M059J (cell line): ENCODE measurements around the gene TRIB2. TPM values are rescaled to one million over a fixed set of nuclear protein-coding genes. Genes with fewer than 3 reads are reported as not detected.
"Not testable (repeated sequence)": the region's sequence is repeated elsewhere in the genome, so short reads cannot be mapped to it uniquely, and the experiment has no call there.

Source experiments
- DNase-seq: peaks from one replicate; pipeline ENCODE4 v3.0.0-alpha.2; 2012; ENCODE audit warnings: low read depth
- total RNA-seq: library from RNA; depleted of rRNA; stranded (reverse); fragments of >200 nt; shearing (Covaris generic); gene quantifications from 2 replicates; pipeline ENCODE4 v1.2.3, GENCODE V29; 2014; rRNA removed

The TRIB2 gene
- 22.3 and 25.2 TPM in 2 replicates for total RNA-seq

DNA sequence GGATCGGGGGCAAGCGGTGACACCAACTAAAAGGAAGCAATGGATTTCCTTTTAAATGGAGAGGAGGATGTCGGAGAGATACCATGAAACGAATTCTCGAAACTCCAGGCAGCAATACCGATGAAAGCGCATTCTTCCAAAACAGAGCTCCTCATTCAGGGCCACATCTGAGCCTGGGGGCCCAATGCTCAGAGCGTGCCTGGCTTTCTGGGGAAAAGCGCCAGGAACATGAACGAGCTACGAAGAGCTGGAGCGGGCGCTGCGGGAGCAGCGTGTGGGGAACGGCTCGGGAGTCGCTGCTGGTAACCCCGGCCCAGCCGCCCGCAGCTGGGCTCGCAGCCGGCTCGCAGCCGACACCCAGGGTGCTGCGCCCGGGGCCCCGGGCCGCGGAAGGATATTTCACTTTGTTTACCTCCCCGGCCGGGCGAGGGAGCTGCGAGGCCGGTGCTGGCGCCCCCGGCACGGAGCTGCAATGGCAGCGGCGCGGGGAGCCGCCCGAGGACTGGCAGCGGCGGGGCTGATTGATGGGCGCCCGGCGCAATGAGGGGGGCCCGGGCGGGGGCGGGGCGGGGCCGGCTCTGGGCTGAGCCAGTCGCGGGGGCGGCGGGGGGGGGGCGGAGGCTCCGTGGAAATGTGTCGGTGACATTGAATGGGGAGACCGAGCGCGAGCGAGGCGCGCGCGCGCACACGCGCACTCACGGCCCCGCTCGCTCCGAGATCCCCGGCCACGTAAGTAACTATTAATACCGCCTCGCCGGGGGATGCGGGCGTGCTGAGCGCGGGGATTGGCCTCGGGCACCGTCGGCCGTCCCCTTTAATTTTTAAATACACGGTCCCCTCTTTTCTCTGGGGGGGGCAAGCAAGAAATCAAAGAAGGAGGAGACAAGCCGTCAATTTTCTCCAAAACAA, at the start of gene TRIB2:
Gene TRIB2, plus strand, starts transcription at position 655 of the 909 bp plus-strand sequence. CDS start 1,372 bp downstream, outside the sequence.
- DNase-seq = peak; percentile 74

DNA sequence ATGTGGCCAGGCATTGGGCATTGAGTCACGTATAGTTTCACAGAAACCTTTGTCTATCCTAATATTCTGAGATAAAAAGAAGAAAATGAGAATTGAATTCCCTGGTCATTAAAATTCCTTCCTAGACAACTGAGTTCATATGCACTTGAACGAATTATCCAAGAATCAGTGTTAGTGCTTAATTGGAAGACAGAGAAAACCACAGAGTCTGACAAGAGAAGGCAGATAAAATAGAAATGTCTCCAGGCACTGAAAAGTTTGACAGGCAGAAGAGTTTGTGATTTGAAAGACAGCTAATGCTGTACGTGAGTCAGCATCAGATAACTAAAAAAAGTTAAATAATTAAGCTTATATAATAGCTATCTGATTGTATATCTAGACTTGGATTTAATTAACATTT, 47.7 kb upstream of the TRIB2 start:
- DNase-seq = peak; percentile 14

DNA sequence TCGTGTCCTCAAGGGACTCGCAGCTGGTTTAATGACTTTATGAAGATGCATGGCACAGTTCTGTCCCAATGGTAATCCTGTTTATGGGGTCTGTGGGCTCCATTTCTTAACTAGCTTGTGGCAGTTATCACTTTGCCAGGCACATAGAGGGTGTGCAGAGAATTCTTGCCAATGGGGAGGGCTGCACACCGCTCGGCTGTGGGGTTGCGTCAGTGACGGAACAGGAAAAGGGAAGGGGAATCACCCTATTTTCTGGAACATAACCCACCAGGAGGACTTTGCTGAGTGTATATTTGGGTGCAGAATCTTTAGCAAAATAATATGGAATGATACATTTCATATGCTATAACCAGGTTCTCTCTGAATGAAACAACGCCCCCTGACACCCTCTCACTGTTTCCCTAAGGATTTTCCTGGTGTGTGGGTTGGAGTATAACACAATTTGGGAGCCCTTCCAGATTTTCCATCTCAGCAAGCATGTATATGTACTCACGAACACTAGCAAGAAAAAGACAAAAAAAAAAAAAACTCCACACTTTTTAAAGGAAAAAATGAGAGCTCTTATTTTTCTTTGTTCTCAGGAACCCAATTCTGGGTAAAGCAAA, 43.9 kb upstream of the TRIB2 start:
- DNase-seq = no peak

DNA sequence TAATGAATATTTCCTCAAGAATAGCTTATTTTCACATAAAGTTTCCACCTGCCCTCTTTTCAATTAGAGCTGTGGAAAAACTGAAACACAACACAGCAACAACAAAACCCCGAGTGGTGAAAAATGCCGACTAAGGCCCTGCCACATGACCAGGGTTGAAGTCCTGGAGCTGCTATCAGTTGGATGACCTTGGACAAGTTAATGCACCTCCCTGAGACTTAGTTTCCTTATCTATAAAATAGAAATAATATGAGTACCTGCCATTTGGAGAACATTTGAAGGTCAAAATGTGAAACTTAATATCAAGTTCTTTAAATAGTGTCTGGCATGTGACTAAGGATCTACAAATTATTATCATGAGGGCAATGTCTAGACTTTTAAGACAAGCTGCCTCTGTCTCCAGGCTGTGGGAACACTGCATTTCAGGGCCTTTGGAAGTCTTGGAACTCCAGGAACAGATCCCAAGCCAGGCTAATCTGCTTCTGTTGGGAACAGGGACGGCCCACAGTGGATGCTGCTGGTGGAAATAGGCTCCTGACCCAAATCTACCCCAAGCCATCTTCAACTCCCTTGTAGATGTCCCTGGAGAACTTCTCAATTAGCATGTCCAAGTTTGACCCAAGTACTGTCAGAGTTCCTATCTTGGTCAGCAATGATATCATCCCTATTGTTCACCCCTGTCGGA, 42.0 kb upstream of the TRIB2 start:
- no peak for DNase-seq

DNA sequence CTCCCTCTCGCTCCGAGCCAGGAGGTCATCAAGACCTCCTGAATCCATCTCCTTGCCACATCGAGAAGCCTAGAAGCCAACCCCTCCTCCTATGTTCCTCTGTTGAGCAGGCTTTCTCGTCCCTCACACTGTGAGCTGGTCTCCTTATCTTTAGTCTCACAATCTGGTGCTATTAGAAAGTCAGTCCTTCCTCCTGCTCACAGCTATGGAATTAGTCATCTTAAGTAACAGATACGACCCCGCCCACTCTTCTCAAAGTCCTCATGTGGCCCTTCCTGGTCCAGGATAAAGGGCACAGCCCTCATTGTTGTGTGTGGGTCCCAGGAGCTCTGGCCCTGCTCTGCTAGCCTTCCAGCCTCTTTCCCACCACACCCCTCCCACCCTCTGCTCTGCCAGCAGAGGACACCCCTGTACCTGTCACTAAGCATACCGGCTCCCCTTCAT, 41.4 kb upstream of the TRIB2 start:
- DNase-seq = peak; percentile 53

DNA sequence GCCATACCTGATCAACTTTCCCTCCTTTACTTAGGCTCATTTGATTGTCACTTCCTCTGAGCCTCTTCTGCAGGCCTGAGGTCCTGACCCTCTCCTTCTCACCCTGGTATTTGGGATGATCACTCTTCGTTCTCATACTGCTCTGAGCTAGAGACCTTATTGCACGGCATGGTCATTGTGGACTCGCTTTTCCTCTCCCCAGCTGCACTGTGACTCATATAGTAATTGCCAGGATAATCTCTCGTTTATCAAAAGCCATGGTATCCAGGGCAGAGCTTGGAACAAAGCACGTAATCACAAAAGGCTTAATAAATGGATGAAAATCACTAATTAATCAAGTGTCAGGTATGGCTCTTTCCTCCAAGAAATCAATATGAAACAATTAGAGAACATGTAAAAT, 40.9 kb upstream of the TRIB2 start:
- peak; percentile 62 for DNase-seq

DNA sequence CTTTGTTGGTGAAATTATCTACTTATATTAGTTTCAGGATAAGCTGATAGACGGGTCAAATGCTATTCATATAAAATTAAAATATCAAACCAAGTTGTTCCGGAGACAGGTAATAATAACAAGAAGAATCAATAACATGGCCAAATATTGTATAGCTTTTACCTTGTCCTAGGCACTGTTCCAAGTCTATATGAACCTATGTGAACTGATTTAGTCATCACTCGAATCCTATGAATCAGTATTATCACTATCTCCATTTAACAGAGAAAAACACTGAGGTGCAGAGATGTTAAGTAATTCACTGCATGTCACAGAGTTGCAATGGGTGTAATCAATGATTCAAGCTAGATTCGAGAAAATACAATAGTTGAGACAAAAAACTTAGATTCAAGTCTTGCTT, 40.0 kb upstream of the TRIB2 start:
- DNase-seq = no peak

DNA sequence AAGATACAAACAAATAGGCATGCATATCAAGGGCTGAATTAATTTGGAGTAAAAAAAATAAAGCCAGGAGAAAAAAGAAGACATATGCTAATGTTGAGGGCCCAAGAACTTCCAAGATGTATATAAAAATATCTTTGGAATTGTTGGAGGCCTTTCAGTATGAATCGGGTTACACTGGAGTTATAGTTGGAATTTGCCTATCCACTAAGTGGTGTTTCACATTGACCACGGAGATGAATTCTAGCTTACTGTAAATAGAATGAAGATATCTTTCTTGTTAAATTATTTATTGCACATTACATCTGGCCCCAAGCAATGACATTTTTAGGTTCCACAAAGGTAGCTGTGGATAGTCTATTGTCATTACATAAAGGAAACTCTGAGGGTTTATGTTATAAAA, 38.5 kb upstream of the TRIB2 start:
- no peak for DNase-seq

DNA sequence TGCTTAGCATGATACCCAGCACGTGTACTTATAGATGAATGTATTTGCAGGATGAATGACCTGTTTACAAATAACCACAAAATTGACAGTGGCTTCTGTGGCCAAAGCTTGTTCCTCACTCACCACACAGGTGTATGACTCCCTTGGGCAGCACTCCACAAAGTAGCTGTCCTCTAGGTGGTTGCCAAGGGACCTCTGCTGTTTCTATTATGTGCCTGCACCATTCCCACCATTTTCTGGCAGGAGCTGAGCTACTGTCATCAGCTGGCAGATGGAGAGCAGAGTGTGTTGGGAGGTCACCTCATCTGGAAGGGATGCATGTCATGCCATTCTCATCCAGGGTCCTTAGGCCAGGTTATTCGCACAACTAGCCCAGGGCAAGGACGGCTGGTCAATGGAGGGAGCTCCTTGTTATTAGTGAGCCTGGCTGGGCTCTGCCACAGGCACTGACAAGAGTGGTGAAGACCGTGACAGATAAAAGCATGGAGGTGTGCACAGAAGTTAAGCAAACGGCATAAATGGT, 37.1 kb upstream of the TRIB2 start:
- DNase-seq = no peak

DNA sequence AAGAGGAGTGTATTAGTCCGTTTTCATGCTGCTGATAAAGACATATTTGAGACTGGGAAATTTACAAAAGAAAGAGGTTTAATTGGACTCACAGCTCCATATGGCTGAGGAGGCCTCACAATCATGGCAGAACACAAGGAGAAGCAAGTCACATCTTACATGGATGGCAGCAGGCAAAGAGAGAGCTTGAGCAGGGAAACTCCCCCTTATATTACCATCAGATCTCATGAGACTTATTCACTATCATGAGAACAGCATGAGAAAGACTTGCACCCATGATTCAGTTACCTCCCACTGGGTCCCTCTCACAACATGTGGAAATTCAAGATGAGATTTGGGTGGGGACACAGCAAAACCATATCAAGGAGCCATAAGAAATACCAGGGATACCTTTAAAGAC, 36.6 kb upstream of the TRIB2 start:
- DNase-seq = not testable (repeated sequence)

DNA sequence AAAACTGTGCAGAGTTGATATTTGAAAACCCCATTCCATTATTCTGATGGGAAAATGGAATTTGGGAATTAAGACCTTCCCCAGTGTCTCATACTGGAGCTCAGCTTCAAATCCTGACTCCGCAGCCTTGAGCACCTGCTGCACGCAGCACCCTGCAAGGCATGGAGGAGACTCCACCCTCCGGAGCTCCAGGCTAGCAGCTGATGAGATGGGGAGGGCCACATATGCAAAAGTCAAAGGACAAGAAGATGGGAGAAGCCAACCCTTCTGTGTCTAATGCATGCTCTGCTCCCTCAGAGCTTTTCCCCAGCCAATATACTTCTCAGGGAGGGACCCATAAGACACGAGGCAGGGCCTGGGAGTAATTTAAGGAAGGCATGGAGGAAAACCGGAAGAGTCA, 34.7 kb upstream of the TRIB2 start:
- no peak for DNase-seq

DNA sequence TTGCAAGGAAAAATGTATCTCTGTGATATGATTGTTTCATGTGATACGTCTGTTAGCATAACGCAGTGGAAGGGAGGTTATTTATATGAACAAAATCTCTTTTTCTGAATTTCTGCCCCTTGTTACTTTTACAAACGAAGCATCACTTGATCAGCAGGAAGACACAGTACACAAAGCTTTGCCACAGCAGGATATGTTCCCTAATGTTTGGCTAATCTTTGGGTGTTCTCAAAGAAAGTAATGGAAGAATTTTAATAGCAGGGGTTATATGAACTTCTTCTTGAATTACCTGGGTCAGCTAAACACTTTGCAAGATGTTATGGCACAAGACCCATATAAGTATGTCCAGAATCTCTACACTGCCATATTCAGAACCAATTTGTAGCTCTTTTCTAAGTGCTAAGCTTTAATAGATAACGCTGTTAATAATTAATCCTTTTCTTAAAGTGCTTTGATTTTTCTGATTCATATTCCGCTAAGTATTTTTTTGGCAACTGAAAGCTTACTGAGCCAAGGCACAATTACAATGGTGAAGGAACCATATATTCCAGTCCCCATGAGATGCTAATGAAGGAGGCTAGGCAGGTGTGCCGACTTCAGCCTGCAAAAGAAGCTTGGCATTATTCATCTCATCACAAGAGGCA, 33.2 kb upstream of the TRIB2 start:
- DNase-seq = no peak

DNA sequence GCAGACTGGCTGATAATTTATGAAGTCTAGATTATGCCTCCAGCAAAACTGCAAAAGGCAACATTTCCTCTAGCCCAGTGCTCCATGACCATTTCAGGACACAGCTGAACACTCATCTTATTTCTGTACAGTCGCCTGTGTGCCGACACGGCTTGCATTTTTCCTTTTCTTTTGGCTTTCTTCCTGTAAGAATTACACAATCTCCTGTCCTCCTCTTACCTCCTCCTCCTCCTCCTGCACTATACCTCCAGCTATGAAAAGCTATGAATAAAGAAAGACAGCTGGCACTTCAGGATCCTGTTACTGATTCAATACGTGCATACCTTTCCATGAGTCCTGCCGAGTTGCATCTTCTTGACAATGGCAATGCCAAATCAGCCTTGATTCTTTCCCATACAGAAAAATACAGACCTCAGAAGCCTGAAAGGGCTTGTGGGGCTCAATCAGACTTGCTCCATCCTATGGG, 32.2 kb upstream of the TRIB2 start:
- peak; percentile 62 for DNase-seq

DNA sequence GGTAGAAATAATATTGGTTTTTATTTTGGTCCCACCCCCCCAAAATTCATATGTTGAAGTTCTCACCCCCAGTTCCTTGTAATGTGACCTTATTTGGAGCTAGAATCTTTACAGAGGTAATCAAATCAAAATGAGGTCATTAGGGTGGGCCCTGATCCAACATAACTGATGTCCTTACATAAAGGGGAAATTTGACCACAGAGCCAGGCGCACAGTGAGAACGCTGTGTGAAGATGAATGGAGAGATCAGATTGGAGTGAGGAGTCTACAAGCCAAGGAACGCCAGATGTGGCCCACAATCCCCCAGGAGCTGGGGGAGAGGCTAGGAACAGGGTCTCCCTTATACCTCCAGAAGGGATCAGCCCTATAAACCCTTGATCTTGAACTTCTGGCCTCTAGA, 31.6 kb upstream of the TRIB2 start:
- no peak for DNase-seq

DNA sequence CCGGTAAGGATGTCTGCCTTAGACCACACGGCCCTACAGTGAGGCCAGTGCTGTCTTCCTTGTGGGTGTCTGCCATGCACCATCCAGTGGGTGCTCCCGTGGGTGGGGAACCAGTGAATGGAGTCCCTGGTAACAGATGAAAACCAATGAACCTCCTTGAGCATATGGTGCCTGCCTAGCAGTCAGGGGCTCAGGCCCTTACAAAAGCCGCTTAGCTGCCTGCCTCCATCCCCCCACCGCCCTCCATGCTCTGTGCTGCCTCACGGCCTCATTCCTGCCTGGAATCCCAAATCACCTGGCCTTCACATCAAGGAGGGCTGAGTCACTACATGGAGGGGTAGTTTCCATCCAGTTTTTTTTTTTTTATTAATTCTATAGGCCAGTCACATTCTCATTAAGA, 30.8 kb upstream of the TRIB2 start:
- DNase-seq = no peak

DNA sequence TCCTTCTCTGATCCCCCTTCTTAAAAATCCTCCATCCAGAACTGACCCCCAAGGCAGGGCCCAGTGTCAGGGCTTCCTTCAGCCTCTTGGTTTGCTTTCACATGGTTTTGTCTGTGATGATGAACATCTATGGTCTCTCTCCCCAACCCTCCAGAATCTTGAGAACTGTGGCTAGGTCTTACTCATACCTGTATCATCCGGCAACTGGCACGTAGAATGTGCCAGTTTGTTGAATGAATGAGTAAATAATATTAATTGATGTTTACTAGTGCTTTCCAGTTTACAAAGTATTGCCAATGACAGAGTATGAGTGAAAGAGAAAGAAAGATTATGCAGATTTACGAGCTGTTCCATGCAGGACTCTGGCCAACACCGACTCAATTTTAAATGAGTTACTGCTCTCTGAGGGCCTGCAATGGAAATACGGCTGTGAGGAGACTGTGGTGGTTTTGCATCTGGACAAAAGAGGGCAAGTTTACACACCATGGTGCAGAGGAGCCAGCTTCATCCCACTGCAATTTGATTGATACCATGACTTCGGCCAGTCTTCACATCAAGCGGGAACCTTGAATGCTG, 29.9 kb upstream of the TRIB2 start:
- DNase-seq = peak; percentile 75

DNA sequence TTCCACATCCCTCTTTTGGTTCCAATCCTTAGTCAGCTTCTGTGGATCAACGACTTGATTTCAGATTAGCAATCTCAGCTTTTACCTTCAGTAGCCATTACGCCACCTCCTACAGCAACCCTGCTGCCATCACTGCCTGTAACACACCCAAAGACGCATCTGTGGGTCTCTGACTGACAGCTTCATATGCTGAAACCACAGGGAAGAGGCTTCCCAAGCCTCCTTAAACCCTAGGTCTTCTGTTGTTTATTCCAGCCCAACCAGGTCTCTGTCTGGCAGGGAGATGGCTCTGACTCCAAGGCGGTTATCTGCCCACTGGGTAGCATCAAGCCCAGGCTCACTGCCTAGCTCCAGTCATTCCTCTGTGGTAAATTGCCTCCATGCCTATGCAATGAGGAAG, 28.6 kb upstream of the TRIB2 start:
- no peak for DNase-seq

DNA sequence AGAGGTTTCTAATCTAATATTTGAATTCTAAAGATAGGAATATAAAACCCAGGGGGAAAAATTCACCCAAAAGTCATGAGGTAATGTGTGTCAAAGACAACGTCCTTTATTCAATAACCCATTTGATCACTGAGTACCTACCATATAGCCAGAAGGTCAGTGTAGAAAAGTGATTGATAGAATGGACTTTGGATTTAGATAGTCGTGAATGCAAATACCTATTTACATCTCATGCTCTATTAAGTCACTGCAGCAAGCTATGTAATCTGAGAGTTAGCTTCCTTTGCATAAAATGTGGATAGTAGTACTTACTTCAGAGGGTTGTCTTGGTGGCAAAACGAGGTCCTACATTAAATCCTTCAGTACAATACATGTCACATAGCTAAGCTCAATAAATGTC, 27.8 kb upstream of the TRIB2 start:
- no peak for DNase-seq

DNA sequence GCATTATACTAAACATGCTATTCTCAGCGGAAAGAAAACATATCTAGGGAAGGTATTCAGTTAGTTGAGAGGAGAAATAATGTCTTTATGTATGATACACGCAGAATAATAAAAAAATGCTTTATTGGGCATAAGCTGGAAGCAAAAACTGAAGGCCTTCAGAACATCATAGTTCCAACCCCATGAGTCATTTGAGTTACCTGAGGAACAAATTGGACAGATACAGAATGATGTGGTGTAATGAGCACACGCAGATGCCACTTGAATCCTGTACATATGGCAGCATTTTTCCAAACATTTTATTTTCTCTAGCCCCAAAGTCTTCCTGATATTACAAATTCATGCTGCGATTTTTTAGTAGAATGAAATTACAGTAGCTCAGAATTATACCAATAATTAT, 23.2 kb upstream of the TRIB2 start:
- no peak for DNase-seq

DNA sequence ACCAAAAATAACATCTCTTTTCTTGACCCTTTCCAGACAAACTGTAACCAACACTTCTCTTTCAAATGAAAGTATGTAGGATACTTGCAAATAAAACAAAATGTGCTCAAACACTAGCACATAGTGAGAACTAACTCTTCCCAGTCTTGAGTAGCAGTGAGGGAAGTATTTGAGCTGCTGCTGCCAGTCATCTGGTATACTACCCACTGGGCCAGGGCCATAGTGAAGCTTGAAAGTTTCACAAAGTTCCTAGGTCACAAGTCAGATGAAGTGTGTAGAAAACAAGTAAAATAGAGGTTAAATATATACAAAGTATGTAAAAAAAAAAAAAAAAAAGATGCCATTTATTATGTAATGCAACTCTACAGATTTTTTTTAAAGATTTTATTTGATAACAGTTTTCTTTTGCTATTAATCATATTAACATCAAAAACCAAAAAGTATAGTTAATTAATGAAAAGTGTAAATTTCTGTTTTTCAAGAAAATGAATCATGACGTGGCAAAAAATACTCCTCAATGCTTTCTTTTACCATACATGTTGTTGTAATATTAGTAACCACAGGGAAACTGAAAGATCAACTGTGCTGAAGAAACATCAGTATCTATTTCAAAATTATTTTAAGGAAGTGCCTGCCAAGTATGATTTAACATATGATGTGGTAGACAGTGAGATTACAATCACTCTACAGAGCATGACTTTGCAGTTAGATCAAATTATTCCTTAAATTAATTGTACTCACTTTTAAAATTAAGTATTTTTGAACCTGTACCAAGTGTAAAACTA, 21.6 kb upstream of the TRIB2 start:
- DNase-seq = no peak

DNA sequence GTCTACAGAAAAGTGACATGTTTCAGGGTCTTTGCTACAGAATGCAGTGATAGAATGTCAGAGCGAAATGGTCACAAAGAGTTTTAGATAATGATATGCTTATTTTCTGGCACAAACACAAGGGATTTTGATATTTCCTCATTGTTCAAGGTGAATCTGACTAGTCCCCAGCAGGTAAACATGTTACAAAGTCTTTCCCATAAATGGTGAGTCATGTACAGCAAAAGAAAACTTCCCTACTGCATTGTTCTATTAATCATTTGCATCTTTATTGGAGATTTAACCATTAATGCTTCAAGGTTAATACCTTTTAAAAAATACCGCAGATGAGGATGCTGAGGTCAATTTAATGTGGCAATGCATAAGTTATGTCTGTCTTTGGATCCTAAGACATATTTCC, 19.1 kb upstream of the TRIB2 start:
- DNase-seq = no peak
